Germinal center (tissue), 1 donor: ENCODE measurements around the gene KRT76.

ENCODE experiments used
- DNase-seq: peaks from one replicate; pipeline ENCODE4 v3.0.0; 2012; ENCODE audit warnings: mixed read lengths, low spot score

The KRT76 gene

GRCh38 chr12:52813203-52813819 lies 36.2 kb upstream of the KRT76 start:
- DNase-seq: no peak

- DNase-seq: no peak
Measured at GRCh38 chr12:52812749-52813148, 35.6 kb upstream of the KRT76 start.

- no peak for DNase-seq
Measured at GRCh38 chr12:52812073-52812400, 34.9 kb upstream of the KRT76 start.

- no peak for DNase-seq
Measured at GRCh38 chr12:52811191-52812072, 34.3 kb upstream of the KRT76 start.

- DNase-seq: no peak
Measured at GRCh38 chr12:52810554-52810953, 33.4 kb upstream of the KRT76 start.

- DNase-seq: no peak
Measured at GRCh38 chr12:52809166-52809565, 32.0 kb upstream of the KRT76 start.

- DNase-seq: no peak
Measured at GRCh38 chr12:52808573-52809160, 31.5 kb upstream of the KRT76 start.

GRCh38 chr12:52807544-52808470 lies 30.7 kb upstream of the KRT76 start:
- no peak for DNase-seq

- DNase-seq: no peak
Measured at GRCh38 chr12:52806821-52807543, 29.8 kb upstream of the KRT76 start.

- no peak for DNase-seq
Measured at GRCh38 chr12:52806169-52806811, 29.1 kb upstream of the KRT76 start.

GRCh38 chr12:52805739-52806138 lies 28.6 kb upstream of the KRT76 start:
- no peak for DNase-seq

GRCh38 chr12:52805000-52805399 lies 27.9 kb upstream of the KRT76 start:
- no peak for DNase-seq

- DNase-seq: no peak
Measured at GRCh38 chr12:52802442-52802841, 25.3 kb upstream of the KRT76 start.

GRCh38 chr12:52801773-52802172 lies 24.6 kb upstream of the KRT76 start:
- DNase-seq: no peak

GRCh38 chr12:52800259-52800917 lies 23.2 kb upstream of the KRT76 start:
- DNase-seq: no peak

GRCh38 chr12:52799505-52800211 lies 22.5 kb upstream of the KRT76 start:
- DNase-seq: no peak

- no peak for DNase-seq
Measured at GRCh38 chr12:52798671-52799504, 21.7 kb upstream of the KRT76 start.

GRCh38 chr12:52798003-52798670 lies 21.0 kb upstream of the KRT76 start:
- no peak for DNase-seq
